Fibroblast of mammary gland (primary cell): ENCODE data around the gene ZSWIM2.

Source experiments
- DNase-seq: peaks from one replicate; pipeline ENCODE4 v3.0.0-alpha.2; 2010; ENCODE audit warnings: low read depth
- H3K4me3 ChIP-seq: 2 replicates; pipeline ENCODE4 v1.5.1; 2011; ENCODE audit warnings: low read depth, mild to moderate bottlenecking, low read length, moderate library complexity; ENCODE audit not compliant: control insufficient read depth
- CTCF ChIP-seq: conservative IDR thresholded peaks from 2 replicates; pipeline ENCODE4 v1.5.1; 2011; ENCODE audit warnings: low read depth, low read length, inconsistent platforms; ENCODE audit not compliant: control insufficient read depth, insufficient read depth

The ZSWIM2 gene

GRCh38 chr2:186887107-186888090 lies 38.4 kb upstream of the ZSWIM2 start:
- no peak for TF ChIP-seq CTCF
- no peak overlapping the region for H3K4me3 ChIP-seq
- DNase-seq, result peak; percentile 90

- H3K4me3 ChIP-seq, result no peak overlapping the region
- DNase-seq, result no peak
- no peak for TF ChIP-seq CTCF
Observed at GRCh38 chr2:186884587-186884986, 35.6 kb upstream of the ZSWIM2 start.

- TF ChIP-seq CTCF, result no peak
- no peak overlapping the region for H3K4me3 ChIP-seq
- peak; percentile 76 for DNase-seq
Observed at GRCh38 chr2:186883666-186884065, 34.7 kb upstream of the ZSWIM2 start.

GRCh38 chr2:186882511-186883071 lies 33.6 kb upstream of the ZSWIM2 start:
- no peak for TF ChIP-seq CTCF

GRCh38 chr2:186881660-186882059 lies 32.7 kb upstream of the ZSWIM2 start:
- DNase-seq, result no peak
- no peak overlapping the region for H3K4me3 ChIP-seq
- no peak for TF ChIP-seq CTCF

More at GRCh38 chr2:186882511-186883071, 33.6 kb upstream of the ZSWIM2 start:
- DNase-seq, result peak; percentile 41
- no peak overlapping the region for H3K4me3 ChIP-seq

- DNase-seq, result no peak
- no peak overlapping the region for H3K4me3 ChIP-seq
- no peak for TF ChIP-seq CTCF
Observed at GRCh38 chr2:186879312-186879711, 30.3 kb upstream of the ZSWIM2 start.

- no peak for DNase-seq
- H3K4me3 ChIP-seq, result no peak overlapping the region
- no peak for TF ChIP-seq CTCF
Observed at GRCh38 chr2:186874713-186875112, 25.7 kb upstream of the ZSWIM2 start.
